Measurements from ENCODE around the gene CDC20B.

Gene CDC20B

GRCh38 chr5:55172937-55173686 lies at the start of gene CDC20B:
CDC20B (minus strand) TSS chr5:55173177; CDS start chr5:55173000, 177 bp downstream.
- DNase-seq = peak in 19 of 56 donors; percentile 2 to 54 (median 17)

- DNase-seq = no peak
These were observed 49.4 kb upstream of the CDC20B start for GRCh38 chr5:55222092-55222984.

DNA sequence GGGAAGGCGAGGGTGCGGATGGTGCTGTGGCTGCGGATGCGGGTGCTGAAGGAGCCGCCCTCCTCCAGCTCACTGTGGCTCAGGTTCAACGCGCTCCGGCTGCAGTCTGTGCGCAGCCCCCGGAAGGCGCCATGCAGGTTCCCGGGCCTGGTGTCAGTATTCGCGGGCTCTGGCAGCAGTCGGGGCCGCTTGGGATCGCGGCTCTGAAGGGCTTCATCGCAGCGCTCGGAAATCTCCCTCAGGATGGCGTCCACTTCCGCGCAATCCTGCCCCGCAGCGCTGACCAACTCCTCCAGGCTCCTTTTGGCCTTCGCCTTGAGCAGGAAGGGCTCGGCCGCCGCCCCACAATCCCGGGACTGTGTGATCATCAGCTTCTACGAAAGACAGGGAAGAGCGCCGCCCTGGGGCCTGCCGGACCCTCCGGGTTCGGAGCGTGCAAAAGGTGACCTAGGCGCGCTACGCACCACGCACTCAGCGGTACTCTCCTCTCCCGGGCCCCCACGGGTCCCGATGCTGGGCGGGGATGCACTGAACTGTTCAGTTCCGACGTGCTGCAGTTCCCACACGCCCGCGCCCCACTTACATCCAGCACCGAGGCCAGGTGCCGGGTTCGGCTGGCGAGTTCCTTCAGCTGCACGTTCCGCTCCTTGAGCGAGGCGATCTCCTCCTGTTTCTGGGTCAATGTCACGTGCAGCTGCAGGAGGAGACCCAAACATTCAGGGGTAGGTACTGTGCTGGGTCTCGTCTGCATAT lies 47.6 kb upstream of the CDC20B start:
- no peak for DNase-seq

DNA sequence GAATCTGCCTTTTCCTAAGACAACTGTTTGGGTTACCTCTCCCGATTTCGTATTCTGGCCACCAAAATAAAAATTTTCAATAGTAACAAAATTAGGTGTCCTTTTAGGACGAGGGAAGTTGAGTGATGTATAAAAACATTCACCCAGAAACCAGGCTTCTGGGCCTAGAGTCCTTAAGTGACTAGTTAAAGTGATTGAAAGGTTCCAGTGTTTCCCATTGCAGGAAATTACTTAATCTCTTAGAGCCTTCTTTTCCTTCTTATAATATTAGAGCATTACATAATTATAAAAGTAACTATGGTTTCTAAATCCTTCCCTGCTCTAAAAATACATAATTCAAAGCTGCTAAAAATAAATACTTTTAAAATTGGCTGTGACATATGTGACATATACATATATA lies 46.8 kb upstream of the CDC20B start:
- no peak for DNase-seq

DNA sequence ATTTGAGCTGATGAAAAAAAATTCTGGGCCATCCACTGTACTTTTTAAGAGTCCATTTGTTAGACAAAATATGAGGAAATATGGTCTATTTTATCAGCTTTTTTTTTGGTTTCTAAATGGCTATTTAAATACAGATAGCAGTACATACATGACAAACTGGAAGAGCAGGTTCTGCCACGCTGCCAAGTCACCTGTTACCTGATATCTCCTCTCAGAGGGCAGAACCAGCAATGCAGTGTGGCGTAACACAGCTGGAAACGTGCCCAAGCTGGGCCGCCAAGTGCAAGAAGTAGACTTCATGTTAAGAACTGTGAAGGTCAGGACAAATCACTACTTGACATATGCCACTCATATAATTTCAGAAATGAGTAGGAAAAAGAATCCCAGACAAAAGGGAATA lies 46.0 kb upstream of the CDC20B start:
- DNase-seq = no peak

- no peak for DNase-seq
These were observed 38.4 kb upstream of the CDC20B start for GRCh38 chr5:55211184-55211874.

- no peak for DNase-seq
These were observed 32.0 kb upstream of the CDC20B start for GRCh38 chr5:55205001-55205400.

GRCh38 chr5:55191165-55191564 lies 18.2 kb upstream of the CDC20B start:
- no peak for DNase-seq

GRCh38 chr5:55188656-55189540 lies 15.9 kb upstream of the CDC20B start:
- DNase-seq = no peak

- DNase-seq = no peak
These were observed 14.4 kb upstream of the CDC20B start for GRCh38 chr5:55187370-55187769.

- no peak for DNase-seq
These were observed 7.0 kb upstream of the CDC20B start for GRCh38 chr5:55180016-55180415.

GRCh38 chr5:55177078-55177477 lies 4.1 kb upstream of the CDC20B start:
- DNase-seq = no peak

DNA sequence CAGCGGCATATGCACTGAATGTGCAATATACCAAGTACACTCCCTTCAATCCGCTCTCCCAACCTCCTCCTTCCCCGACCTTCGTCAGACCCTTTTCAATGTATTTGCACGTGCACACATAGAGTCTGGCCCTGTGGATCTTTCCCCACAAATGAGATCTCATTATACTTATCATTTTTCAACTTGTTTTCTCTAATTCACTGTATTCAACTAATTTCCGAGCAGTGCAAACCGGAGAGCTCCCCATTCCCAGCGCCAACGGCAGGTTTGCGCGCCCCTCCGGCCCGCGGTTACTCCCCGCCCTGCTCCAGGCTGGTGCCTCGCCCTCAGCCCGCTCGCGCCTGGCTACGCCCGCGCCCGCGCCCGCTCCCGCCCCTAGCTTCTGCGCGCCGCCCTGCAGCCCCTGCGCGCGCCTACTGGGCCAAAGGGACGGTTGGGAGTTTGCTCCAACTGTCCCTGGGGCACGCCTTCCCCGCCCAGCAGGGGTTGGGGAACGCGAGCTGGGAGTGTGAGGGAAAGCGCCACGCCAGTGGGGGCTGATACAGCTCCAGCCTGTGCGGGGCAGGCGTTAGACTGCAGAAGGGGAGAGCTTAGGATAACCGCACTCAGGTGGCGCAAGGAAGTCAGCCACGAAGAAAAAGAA lies 3.3 kb upstream of the CDC20B start:
- peak in 4 of 56 donors; percentile 1 to 24 (median 4) for DNase-seq

- no peak for DNase-seq
These were observed 2.8 kb upstream of the CDC20B start for GRCh38 chr5:55175781-55176175.

GRCh38 chr5:55173687-55174230 lies 782 bp upstream of the CDC20B start:
- DNase-seq = no peak

GRCh38 chr5:55172051-55172899 lies 702 bp downstream of the CDC20B start:
- peak in 27 of 56 donors; percentile 1 to 57 (median 11) for DNase-seq

- no peak for DNase-seq
These were observed 1.5 kb downstream of the CDC20B start for GRCh38 chr5:55171471-55171870.

- no peak for DNase-seq
These were observed 10.3 kb downstream of the CDC20B start for GRCh38 chr5:55162666-55163065.

Data from amygdala (tissue), 56 donors.